Measurements from ENCODE around the gene OAS1.
"Not testable (repeated sequence)": the region's sequence is repeated elsewhere in the genome, so short reads cannot be mapped to it uniquely, and the experiment has no call there.

OAS1 gene

DNA sequence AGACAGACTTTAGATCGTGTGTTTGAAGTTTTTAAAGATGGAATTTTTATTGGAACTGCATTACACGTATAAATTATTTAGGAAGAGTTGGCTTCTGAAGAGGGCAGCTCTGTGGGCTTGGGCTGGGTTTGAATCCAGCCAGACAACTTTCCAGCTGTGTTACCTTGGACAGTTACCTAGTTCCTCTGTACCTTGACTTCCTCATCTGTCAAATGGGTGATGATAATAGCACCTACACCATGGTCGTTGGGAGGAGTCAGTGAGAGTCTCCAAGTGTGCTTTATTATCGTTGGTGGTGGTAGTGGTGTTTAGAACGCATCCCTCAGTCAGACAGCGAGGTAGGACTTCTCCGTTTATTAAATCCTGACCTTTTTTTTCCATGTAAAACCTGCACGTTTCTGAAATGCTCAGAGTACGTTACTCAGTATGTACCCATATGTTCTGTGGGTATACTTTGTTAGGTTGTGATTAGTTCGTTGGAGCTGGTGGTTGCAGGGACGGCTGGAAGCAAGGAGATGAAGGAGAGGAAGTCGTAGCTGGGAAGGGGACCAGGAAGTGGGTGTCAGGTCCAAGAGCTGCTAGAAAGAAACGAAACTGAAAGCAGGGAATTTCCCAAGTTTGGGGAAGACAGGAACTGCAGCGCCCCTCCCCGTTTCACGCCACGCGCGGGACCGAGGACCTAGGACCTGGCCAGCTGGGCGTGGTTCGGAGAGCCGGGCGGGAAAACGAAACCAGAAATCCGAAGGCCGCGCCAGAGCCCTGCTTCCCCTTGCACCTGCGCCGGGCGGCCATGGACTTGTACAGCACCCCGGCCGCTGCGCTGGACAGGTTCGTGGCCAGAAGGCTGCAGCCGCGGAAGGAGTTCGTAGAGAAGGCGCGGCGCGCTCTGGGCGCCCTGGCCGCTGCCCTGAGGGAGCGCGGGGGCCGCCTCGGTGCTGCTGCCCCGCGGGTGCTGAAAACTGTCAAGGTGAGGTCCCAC lies 31.3 kb downstream of the OAS1 start, which contains the start of gene OAS3:
Gene OAS3 (plus strand): TSS at position 734 of the 979 bp plus-strand sequence. CDS start 57 bp downstream, at position 791.
- no peak for DNase-seq

DNA sequence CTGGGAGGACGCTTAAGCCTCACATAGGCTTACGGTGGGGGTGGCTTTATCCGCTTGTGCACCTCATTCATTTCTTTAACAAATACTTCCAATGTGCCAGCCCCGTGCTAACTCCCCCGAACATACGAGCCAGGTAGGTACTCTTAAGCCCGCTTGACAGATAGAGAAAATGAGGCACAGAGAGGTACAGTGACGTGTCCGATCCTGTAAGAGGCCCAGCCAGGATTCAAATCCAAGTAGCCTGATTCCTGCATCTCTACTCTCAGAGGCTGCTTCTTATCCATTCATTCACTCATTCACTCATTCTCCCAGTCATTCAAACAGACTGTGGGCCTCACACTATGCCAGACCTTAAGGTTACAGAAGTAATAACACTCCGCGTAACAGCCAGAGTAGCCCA lies 32.0 kb downstream of the OAS1 start:
- DNase-seq, result no peak

DNA sequence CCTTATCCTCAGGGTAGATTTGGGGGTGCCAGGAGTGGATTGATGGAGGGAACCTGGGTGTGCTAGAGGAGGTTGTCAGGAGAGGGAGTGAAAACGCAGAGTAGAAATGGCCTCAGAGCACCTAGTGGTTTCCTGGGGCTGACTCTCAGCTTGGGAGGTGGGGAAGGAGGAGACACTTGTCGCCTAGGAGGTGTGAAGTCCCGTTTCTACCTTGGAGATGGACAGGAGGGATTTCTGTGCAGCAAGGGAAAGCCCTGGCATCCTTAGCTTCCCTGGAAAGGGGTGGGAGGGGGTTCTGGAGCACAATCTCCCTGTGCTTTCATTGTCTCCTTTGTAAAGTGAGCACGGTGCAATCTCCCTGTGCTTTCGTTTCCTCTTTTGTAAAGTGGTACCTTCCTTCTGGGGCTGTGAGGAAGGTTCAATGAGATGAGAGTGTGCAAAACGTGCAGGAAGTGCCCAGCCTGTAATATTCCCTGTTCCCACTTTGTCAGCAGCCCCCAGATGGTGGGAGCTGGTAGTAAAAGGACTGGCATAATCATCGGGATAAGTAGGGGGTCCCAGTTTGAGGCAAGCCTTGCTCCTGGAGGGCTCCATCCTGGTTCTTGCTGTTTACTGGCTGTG lies 33.1 kb downstream of the OAS1 start:
- no peak for DNase-seq

DNA sequence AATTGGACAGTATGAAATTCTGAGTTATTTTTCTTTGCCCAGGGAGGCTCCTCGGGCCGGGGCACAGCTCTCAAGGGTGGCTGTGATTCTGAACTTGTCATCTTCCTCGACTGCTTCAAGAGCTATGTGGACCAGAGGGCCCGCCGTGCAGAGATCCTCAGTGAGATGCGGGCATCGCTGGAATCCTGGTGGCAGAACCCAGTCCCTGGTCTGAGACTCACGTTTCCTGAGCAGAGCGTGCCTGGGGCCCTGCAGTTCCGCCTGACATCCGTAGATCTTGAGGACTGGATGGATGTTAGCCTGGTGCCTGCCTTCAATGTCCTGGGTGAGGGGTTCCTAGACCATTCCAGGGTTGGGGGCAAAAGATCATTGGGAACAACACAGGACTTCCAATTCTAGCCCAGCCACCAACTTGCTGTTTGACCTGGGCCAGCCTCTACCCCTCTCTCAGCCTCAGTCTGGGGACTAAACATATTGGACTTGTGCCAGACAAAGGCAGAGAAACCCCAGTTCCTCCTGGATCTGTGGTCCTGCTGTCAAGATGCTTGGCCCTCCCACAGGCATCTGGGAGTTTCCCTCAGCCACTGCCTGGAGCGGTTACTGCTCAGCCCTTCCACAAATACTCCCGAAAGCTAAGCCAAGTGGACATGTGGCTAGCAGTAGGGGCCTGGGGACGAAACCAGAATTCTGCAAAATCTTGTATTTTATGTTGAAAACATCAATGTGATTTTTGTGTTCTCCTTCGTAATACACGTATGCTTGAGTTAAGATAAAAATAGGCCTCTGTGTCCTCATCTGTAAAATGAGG lies 35.0 kb downstream of the OAS1 start:
- DNase-seq, result no peak

- DNase-seq, result no peak
These were observed 35.8 kb downstream of the OAS1 start for GRCh38 chr12:112942572-112942971.

GRCh38 chr12:112944024-112944690 lies 37.4 kb downstream of the OAS1 start:
- DNase-seq, result no peak

DNA sequence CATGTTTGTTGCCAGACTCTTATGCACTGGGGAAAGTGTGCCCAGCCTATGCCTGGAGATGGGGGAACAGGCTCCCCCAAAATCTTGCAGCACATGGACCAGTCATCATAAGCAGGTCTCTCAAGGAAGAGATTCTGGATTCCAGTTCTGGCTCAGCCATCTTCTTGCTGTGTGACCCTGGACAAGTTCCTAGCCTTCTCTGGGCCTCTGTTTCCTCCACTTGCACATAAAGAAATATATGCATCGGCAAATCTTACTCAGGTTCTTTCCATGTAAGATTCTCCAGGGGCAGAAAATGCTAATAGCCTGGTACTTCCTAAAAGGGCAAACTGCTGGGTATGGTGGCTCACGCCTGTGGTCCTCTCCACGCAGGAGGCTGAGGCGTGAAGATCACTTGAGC lies 38.8 kb downstream of the OAS1 start:
- DNase-seq, result no peak

DNA sequence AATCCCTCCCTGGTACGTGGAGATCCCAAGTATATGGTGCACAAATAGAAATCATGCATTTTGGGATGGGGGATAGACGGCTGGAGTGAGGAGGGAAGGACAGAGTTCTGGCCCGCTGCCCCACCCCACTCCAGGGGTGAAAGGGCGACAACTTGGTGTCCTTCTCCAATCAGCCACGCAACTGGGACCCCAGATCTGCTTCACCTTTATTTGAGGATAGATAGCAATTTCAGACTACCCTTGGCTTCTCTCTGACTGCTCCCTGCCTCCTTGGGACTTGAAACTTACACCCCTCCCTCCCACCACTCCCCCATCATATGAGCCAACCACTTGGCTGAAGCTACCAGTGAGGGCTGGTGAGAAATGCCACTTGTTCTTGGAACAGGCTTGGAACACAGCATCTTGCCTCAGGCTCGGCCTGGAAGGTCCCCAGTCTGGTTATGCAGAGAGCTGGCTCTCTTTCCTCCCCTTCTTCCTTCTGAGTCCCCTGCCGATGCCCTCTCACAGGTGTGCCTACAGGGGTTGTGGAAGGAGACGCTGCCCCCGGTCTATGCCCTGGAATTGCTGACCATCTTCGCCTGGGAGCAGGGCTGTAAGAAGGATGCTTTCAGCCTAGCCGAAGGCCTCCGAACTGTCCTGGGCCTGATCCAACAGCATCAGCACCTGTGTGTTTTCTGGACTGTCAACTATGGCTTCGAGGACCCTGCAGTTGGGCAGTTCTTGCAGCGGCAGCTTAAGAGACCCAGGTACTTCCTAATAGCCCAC lies 39.7 kb downstream of the OAS1 start:
- DNase-seq, result no peak

GRCh38 chr12:112947314-112947713 lies 40.6 kb downstream of the OAS1 start:
- no peak for DNase-seq

- no peak for DNase-seq
These were observed 41.0 kb downstream of the OAS1 start for GRCh38 chr12:112947761-112948160.

DNA sequence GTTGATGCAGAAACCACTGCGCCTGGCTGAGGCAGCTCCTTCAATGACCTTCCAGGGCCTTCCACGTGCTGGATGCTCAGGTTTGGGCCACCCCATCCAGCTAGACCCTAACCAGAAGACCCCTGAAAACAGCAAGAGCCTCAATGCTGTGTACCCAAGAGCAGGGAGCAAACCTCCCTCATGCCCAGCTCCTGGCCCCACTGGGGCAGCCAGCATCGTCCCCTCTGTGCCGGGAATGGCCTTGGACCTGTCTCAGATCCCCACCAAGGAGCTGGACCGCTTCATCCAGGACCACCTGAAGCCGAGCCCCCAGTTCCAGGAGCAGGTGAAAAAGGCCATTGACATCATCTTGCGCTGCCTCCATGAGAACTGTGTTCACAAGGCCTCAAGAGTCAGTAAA lies 42.0 kb downstream of the OAS1 start:
- no peak for DNase-seq

DNA sequence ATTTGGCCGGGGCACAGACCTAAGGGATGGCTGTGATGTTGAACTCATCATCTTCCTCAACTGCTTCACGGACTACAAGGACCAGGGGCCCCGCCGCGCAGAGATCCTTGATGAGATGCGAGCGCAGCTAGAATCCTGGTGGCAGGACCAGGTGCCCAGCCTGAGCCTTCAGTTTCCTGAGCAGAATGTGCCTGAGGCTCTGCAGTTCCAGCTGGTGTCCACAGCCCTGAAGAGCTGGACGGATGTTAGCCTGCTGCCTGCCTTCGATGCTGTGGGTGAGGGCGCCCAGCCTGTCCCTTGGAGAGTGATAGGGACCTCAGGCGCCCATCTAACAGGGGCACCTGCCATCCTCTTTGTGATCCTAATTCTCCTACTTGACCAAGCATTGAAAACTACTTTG lies 43.9 kb downstream of the OAS1 start:
- no peak for DNase-seq

DNA sequence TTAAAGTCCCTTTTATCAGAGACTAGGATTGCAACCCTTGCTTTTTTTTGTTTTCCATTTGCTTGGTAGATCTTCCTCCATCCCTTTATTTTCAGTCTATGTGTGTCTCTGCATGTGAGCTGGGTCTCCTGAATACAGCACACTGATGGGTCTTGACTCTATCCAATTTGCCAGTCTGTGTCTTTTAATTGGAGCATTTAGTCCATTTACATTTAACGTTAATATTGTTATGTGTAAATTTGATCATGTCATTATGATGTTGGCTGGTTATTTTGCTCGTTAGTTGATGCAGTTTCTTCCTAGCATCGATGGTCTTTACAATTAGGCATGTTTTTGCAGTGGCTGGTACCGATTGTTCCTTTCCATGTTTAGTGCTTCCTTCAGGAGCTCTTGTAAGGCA lies 50.4 kb downstream of the OAS1 start:
- not testable (repeated sequence) for DNase-seq

DNA sequence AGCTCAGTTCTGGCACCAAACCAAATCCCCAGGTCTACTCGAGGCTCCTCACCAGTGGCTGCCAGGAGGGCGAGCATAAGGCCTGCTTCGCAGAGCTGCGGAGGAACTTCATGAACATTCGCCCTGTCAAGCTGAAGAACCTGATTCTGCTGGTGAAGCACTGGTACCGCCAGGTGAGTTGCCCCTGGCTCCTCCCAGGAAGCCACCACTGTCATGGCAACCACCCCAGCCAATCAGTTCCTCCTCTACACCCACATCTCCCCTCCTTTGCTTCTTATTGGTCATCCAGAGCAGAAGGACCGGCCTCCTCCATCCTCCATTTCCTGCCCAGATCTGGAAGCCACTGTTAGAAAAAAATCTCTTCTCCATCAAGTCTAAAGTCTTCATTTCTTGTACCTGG lies 54.3 kb downstream of the OAS1 start:
- DNase-seq, result no peak

DNA sequence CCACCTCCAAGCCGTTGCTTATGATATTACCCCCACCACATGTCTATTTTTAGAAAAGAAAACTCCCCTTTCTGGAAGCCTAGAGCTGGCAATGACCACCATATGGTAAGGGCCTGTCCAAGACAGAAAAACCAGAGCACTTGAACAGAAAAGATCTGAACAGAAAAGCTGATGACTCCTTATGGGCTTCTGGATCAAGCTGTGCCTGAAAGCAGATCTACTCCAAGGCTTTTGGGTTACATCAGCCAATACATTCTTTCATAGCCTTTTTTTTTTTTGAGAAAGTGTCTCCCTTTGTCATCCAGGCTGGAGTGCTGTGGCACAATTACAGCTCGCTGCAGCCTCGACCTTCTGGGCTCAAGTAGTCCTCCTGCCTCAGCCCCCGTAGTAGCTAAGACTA lies 54.8 kb downstream of the OAS1 start:
- DNase-seq, result no peak

- no peak for DNase-seq
These were observed 55.8 kb downstream of the OAS1 start for GRCh38 chr12:112962561-112962960.

DNA sequence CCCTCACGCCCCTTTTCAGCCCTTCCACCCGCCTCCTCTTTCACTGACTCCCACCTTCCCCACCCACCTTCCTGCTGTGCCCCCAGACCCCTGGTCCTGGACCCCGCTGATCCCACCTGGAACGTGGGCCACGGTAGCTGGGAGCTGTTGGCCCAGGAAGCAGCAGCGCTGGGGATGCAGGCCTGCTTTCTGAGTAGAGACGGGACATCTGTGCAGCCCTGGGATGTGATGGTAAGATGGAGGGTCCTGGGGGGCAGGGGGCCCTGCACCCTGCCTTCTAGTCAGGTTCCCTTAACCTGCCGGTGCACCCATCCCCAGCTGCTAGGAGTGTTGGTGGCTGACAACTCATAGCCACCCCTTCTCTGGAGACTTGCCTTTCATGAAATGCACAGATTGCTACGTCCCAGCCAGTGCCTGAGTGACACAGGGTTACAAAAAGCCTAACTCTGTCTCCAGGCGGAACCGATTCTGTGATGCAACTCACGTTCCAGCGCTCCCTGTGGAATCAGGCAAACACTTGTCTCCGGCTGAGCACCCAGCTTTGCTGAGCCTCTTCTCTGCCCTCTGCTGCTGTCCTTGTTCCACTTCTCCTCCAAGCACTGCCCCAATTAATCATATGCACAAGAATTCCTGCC lies 56.6 kb downstream of the OAS1 start:
- no peak for DNase-seq

- no peak for DNase-seq
These were observed 57.4 kb downstream of the OAS1 start for GRCh38 chr12:112964067-112964670.

DNA sequence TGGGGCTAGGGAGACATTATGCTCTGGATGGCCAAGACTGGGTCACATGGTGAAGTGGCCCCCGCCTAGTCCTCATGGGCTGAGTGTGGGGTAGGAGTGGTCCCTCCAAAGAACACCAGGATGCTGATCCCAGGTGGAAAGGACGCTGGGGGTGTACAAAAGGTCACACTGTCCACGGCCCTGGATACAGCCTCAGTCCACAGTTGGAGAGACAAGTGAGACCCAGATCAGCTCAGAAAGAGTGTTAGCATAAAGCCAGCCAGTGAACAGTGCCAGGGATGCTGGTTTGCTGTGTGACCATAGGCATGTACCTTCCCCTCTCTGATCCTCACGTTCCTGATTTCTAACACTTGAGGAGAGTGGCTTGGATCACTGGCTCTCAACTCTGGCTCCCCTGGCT lies 58.2 kb downstream of the OAS1 start:
- DNase-seq, result no peak

- no peak for DNase-seq
These were observed 58.9 kb downstream of the OAS1 start for GRCh38 chr12:112965643-112966042.

DNA sequence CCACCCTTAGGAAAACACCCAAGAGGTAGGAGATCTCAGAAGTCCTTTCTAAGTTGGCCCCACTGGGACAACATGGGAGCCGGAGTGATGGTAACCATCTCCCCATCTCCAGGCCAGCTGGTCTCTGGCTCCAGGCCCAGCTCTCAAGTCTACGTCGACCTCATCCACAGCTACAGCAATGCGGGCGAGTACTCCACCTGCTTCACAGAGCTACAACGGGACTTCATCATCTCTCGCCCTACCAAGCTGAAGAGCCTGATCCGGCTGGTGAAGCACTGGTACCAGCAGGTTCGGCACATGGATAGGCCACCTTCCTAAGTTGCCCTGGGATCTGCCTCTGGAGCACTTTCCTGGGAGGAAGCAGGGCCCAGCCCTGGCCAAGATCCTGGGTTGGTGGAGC lies 60.5 kb downstream of the OAS1 start:
- DNase-seq, result no peak

Measured in NCI-H2171 (cell line).